ENCODE results near the gene RSPH1. TPM values are rescaled to one million over a fixed set of nuclear protein-coding genes. Genes with fewer than 3 reads are reported as not detected.

Gene RSPH1
- polyA plus RNA-seq, 1 of the 3 experiments (the other 2 are of a cell fraction) = 0.97 TPM

DNA sequence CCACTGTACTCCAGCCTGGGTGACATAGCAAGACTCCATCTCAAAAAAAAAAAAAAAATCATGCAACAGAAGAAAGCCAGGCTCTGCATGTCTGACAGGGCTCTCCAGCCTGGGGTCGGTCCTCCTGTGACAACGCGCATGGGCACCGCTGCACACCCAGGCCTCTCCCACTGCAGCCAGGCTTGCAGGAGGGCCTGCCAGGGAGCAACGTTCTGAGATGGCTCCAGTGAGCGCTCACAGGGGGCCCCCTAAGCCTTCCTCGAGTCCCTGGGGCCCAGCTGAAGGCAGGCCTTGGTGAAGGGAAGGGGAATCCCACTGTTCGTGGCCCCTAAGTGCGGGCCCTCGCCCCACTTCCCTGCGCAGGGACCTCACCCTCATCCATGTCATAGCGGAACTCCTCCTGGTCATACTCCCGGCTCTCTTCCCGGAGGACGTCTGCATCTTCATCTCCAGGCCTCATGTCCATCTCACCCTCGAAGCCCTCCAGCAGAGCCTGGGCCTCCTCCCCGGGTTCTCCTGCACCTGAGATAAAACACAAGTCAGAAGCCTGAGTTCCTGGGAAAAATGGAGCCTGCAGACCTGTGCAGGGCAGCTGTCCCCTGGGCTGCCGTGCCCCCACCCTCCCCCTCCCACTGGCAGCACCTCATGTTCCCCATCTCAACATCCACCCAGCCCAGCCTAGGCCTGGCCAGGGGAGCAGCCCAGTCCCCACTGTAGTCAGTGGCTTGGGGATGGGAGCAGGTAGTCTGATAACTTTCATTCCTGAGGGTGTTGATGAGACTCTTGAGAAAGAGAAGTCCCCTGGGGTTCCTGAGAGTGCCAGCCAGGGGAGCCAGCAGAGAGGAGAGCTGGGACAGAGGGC lies 20.3 kb downstream of the RSPH1 start:
- H3K4me3 ChIP-seq (ENCODE audit: low read depth in 2 of 2, low read length in 1 of 2) = no peak overlapping the region
- no peaks in the 10 kb centered on the region for H3K36me3 ChIP-seq (replicated peaks in 1 of 2; ENCODE audit: control insufficient read depth in 1 of 2, insufficient read depth in 2 of 2, low read length in 1 of 2)
- no peak overlapping the region for H2AFZ ChIP-seq (ENCODE audit: low read depth)
- H3F3A ChIP-seq (replicated peaks; ENCODE audit: insufficient read depth) = no peaks in the 10 kb centered on the region
- ChIA-PET POLR2A (interaction anchor here (0.7 kb wide), 1 partner anchor 256 kb away, joined by 3 read pairs; no protein-coding TSS in a partner anchor), CTCF (interaction anchor here (0.9 to 1.7 kb wide), 2 partner anchors 12 to 358 kb away, joined by 3 to 4 read pairs; no protein-coding TSS in a partner anchor)
- no peak overlapping the region for H3K4me2 ChIP-seq
- H3K27ac ChIP-seq (ENCODE audit: low read depth in 2 of 2, low read length in 1 of 2) = no peak overlapping the region
- no peak overlapping the region for H3K9ac ChIP-seq
- no peaks in the 10 kb centered on the region for H3K9me2 ChIP-seq
- H3K79me2 ChIP-seq (ENCODE audit: insufficient read depth) = no peaks in the 10 kb centered on the region
- H3K9me3 ChIP-seq = no peaks in the 10 kb centered on the region
- no peaks in the 10 kb centered on the region for H3K27me3 ChIP-seq (ENCODE audit: insufficient read depth)
- TF ChIP-seq TCF12 (IDR thresholded peaks at IDR 0.05) (no peak), YY1 (IDR thresholded peaks at IDR 0.05; ENCODE audit: low read depth) (no peak), EZH2phosphoT487 (IDR thresholded peaks at IDR 0.05; ENCODE audit: borderline replicate concordance, low read depth) (no peak), ZBTB33 (IDR thresholded peaks at IDR 0.05; ENCODE audit: borderline replicate concordance, low read depth) (no peak), NRF1 (IDR thresholded peaks at IDR 0.05; ENCODE audit: low read depth, low read length) (no peak), SMC3 (IDR thresholded peaks at IDR 0.05; ENCODE audit: low read depth, low read length) (no peak), RAD21 (IDR thresholded peaks at IDR 0.05; ENCODE audit: low read length) (no peak), TEAD4 (IDR thresholded peaks at IDR 0.05; ENCODE audit: borderline replicate concordance, insufficient read depth) (no peak), GABPA (IDR thresholded peaks at IDR 0.05; ENCODE audit: low read depth) (no peak), RXRA (IDR thresholded peaks at IDR 0.05; ENCODE audit: borderline replicate concordance, low read depth) (no peak), MXI1 (IDR thresholded peaks at IDR 0.05; ENCODE audit: low read depth, low read length) (no peak), ELF1 (IDR thresholded peaks at IDR 0.05) (no peak), TAF1 (IDR thresholded peaks at IDR 0.05; ENCODE audit: borderline replicate concordance, low read depth, low read length) (no peak), FOXM1 (IDR thresholded peaks at IDR 0.05; ENCODE audit: low read depth) (no peak), FOSL2 (IDR thresholded peaks at IDR 0.05; ENCODE audit: borderline replicate concordance, low read depth) (no peak), GATA2 (CRISPR knock-in tag; IDR thresholded peaks at IDR 0.05) (no peak), CTCF (IDR thresholded peaks at IDR 0.05) (no peak)
- TF ChIP-seq, protein P1, sequence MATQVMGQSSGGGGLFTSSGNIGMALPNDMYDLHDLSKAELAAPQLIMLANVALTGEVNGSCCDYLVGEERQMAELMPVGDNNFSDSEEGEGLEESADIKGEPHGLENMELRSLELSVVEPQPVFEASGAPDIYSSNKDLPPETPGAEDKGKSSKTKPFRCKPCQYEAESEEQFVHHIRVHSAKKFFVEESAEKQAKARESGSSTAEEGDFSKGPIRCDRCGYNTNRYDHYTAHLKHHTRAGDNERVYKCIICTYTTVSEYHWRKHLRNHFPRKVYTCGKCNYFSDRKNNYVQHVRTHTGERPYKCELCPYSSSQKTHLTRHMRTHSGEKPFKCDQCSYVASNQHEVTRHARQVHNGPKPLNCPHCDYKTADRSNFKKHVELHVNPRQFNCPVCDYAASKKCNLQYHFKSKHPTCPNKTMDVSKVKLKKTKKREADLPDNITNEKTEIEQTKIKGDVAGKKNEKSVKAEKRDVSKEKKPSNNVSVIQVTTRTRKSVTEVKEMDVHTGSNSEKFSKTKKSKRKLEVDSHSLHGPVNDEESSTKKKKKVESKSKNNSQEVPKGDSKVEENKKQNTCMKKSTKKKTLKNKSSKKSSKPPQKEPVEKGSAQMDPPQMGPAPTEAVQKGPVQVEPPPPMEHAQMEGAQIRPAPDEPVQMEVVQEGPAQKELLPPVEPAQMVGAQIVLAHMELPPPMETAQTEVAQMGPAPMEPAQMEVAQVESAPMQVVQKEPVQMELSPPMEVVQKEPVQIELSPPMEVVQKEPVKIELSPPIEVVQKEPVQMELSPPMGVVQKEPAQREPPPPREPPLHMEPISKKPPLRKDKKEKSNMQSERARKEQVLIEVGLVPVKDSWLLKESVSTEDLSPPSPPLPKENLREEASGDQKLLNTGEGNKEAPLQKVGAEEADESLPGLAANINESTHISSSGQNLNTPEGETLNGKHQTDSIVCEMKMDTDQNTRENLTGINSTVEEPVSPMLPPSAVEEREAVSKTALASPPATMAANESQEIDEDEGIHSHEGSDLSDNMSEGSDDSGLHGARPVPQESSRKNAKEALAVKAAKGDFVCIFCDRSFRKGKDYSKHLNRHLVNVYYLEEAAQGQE (IDR thresholded peaks at IDR 0.05; ENCODE audit: low read depth, low read length) = no peak
- TF ChIP-seq, protein P2, sequence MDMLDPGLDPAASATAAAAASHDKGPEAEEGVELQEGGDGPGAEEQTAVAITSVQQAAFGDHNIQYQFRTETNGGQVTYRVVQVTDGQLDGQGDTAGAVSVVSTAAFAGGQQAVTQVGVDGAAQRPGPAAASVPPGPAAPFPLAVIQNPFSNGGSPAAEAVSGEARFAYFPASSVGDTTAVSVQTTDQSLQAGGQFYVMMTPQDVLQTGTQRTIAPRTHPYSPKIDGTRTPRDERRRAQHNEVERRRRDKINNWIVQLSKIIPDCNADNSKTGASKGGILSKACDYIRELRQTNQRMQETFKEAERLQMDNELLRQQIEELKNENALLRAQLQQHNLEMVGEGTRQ (IDR thresholded peaks at IDR 0.05; ENCODE audit: borderline replicate concordance, low read depth, low read length) = no peak
- no peak for DNase-seq
- H4K20me1 ChIP-seq (ENCODE audit: insufficient read depth) = no peaks in the 10 kb centered on the region
- peaks cover 0 to 9% of the 10 kb centered on the region in 2 experiments; a peak in 2 of 4 replicates for H3K4me1 ChIP-seq (ENCODE audit: control insufficient read depth in 1 of 2, insufficient read depth in 2 of 2, low read depth in 1 of 2, low read length in 1 of 2)
- WGBS (ENCODE audit: low lambda C conversion rate) = 69% methylated on average over 16 of the region's 18 CpGs
